GM23338 (cell line): ENCODE measurements around the gene ZNRF1. TPM values are rescaled to one million over a fixed set of nuclear protein-coding genes. Genes with fewer than 3 reads are reported as not detected.

Source experiments
- ATAC-seq: fragments of 200-7000 bp; cut with Tn5 transposase; 3 replicates; pipeline ENCODE4 v1.9.1; 2020
- DNase-seq: peaks from one replicate; pipeline ENCODE4 v3.0.0-alpha.2; 2015; ENCODE audit warnings: low spot score
- H2AFZ ChIP-seq: fragments of 200-600 bp; sonication (generic); 2 replicates; pipeline ENCODE4 v1.8.0; 2016; ENCODE audit warnings: antibody characterized with exemption, mild to moderate bottlenecking, moderate library complexity
- H3F3A ChIP-seq: fragments of 200-600 bp; sonication (generic); replicated peaks from 2 replicates; pipeline ENCODE4 v1.8.0; 2017; ENCODE audit warnings: antibody characterized with exemption, mixed run types, low read depth
- H3K27ac ChIP-seq: fragments of 200-600 bp; sonication (generic); 2 replicates; pipeline ENCODE4 v1.6.1; 2016; ENCODE audit warnings: low read depth
- H3K27me3 ChIP-seq: fragments of 200-600 bp; sonication (generic); 2 replicates; pipeline ENCODE4 v1.8.0; 2016; ENCODE audit warnings: mild to moderate bottlenecking, mixed run types, moderate library complexity; ENCODE audit not compliant: insufficient read depth
- H3K36me3 ChIP-seq: fragments of 200-600 bp; sonication (generic); 2 replicates; pipeline ENCODE4 v1.8.0; 2016; ENCODE audit warnings: mild to moderate bottlenecking; ENCODE audit not compliant: insufficient read depth
- H3K4me1 ChIP-seq: fragments of 200-600 bp; sonication (generic); 2 replicates; pipeline ENCODE4 v1.8.0; 2016; ENCODE audit warnings: mild to moderate bottlenecking, moderate library complexity; ENCODE audit not compliant: insufficient read depth
- H3K4me2 ChIP-seq: fragments of 200-600 bp; sonication (generic); 2 replicates; pipeline ENCODE4 v1.7.1; 2017; ENCODE audit warnings: mixed run types
- H3K4me3 ChIP-seq: fragments of 200-600 bp; sonication (generic); 2 replicates; pipeline ENCODE4 v1.6.1; 2016; ENCODE audit warnings: mixed run types
- H3K79me2 ChIP-seq: fragments of 200-600 bp; sonication (generic); replicated peaks from 2 replicates; pipeline ENCODE4 v1.8.0; 2017; ENCODE audit warnings: mild to moderate bottlenecking; ENCODE audit not compliant: insufficient read depth
- H3K9me2 ChIP-seq: fragments of 200-600 bp; sonication (generic); 2 replicates; pipeline ENCODE4 v1.8.0; 2017; ENCODE audit not compliant: insufficient read depth
- H4K20me1 ChIP-seq: fragments of 200-600 bp; sonication (generic); replicated peaks from 2 replicates; pipeline ENCODE4 v1.8.0; 2017; ENCODE audit warnings: mild to moderate bottlenecking; ENCODE audit not compliant: insufficient read depth
- H3K27ac Mint-ChIP-seq: 2 replicates; pipeline ENCODE4 v1.8.0; 2020; ENCODE audit warnings: inconsistent platforms, mild to moderate bottlenecking, moderate library complexity, mixed read lengths
- H3K27me3 Mint-ChIP-seq: 3 replicates; pipeline ENCODE4 v1.8.0; 2022; ENCODE audit warnings: low read depth, mild to moderate bottlenecking, moderate library complexity, mixed read lengths, inconsistent platforms; ENCODE audit not compliant: insufficient read depth, poor library complexity
- H3K36me3 Mint-ChIP-seq: 3 replicates; pipeline ENCODE4 v1.8.0; 2021; ENCODE audit warnings: low read depth, mild to moderate bottlenecking, inconsistent platforms, moderate library complexity, mixed read lengths
- H3K4me1 Mint-ChIP-seq: 3 replicates; pipeline ENCODE4 v1.8.0; 2020; ENCODE audit warnings: mild to moderate bottlenecking, inconsistent platforms, mixed read lengths
- H3K4me3 Mint-ChIP-seq: 3 replicates; pipeline ENCODE4 v1.8.0; 2021; ENCODE audit warnings: moderate library complexity, mild to moderate bottlenecking, inconsistent platforms, mixed read lengths
- H3K9me3 Mint-ChIP-seq: 3 replicates; pipeline ENCODE4 v1.8.0; 2020; ENCODE audit warnings: moderate library complexity, mild to moderate bottlenecking, inconsistent platforms, mixed read lengths
- EZH2 ChIP-seq: fragments of 200-600 bp; sonication (generic); IDR thresholded peaks from one replicate; pipeline ENCODE4 v1.8.0; 2017; ENCODE audit warnings: antibody characterized with exemption, mild to moderate bottlenecking, low read depth; ENCODE audit not compliant: unreplicated experiment
- EZH2phosphoT487 ChIP-seq: fragments of 200-600 bp; sonication (generic); IDR thresholded peaks from one replicate; pipeline ENCODE4 v1.8.1; 2018; ENCODE audit warnings: antibody characterized with exemption; ENCODE audit not compliant: unreplicated experiment
- NANOG ChIP-seq: IDR thresholded peaks from 2 replicates; pipeline ENCODE4 v1.6.1; 2016; ENCODE audit warnings: antibody characterized with exemption, borderline replicate concordance
- POLR2AphosphoS5 ChIP-seq: IDR thresholded peaks from 2 replicates; pipeline ENCODE4 v1.6.1; 2016; ENCODE audit warnings: antibody characterized with exemption, low read depth
- STAT1 ChIP-seq: IDR thresholded peaks from one replicate; pipeline ENCODE4 v1.6.1; 2016; ENCODE audit warnings: antibody characterized with exemption; ENCODE audit not compliant: unreplicated experiment
- ZNF114 ChIP-seq: fragments of 250-450 bp; sonication (Bioruptor Pico); IDR thresholded peaks from 2 replicates; pipeline ENCODE4 v1.5.0; 2020; ENCODE audit warnings: mild to moderate bottlenecking, moderate library complexity
- polyA plus RNA-seq: library from polyadenylated mRNA; unstranded; fragments of >200 nt; fragmentation: Nextera tagmentation; extraction: Ambion mirVana; gene quantifications from 2 replicates; pipeline ENCODE4 v1.2.1, GENCODE V29; 2016
- total RNA-seq: library from RNA; depleted of rRNA; stranded (reverse); fragments of >200 nt; shearing (Covaris generic); gene quantifications from 2 replicates; pipeline ENCODE4 v1.2.3, GENCODE V29; 2014
- TF ChIP-seq, protein P1 (sequence below): IDR thresholded peaks from one replicate; pipeline ENCODE4 v1.6.1; 2018; ENCODE audit warnings: antibody characterized with exemption; ENCODE audit not compliant: unreplicated experiment
- TF ChIP-seq, protein P2 (sequence below), 2 experiments: fragments of 200-600 bp in 1 of 2; sonication (generic) in 1 of 2; conservative IDR thresholded peaks; 2 replicates each; pipeline versions ENCODE4 v1.5.1 to v1.6.1; 2016 to 2017; ENCODE audit warnings: antibody characterized with exemption in 2 of 2, low read depth in 2 of 2, mild to moderate bottlenecking in 2 of 2, moderate library complexity in 1 of 2
- TF ChIP-seq, protein P3 (sequence below): IDR thresholded peaks from 2 replicates; pipeline ENCODE4 v1.6.1; 2016; ENCODE audit warnings: antibody characterized with exemption

ZNRF1 gene
- total and polyA plus RNA-seq, 2 experiments from 2014 or later: 22.4 to 42.1 TPM

DNA sequence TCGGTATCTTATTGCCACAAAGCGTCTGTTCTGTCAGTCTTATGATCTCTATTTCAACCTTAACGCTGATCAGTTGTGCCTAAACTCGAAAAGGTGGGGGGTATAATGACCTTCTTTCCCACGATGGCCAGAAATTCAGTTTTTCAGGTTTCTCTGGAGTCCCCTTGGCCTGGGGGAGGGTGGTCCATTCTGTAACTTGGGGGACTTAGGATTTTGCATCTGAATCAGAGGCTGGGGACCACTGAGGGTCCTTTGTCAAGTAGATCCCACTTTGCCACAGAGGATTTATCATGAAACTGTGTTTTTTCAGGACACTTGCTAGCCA is 7.6 kb upstream of the ZNRF1 start:
- H4K20me1 ChIP-seq: no peaks in the 10 kb centered on the region
- Mint-ChIP-seq H3K36me3 (no peaks in the 10 kb centered on the region), H3K27ac (peak overlapping the region; percentile 23; the same call in 1 of the 2 replicates), H3K9me3 (no peaks in the 10 kb centered on the region), H3K27me3 (peaks cover 7% of the 10 kb centered on the region), H3K4me3 (no peak overlapping the region), H3K4me1 (peaks cover 16% of the 10 kb centered on the region)
- H3K4me2 ChIP-seq: peak overlapping the region; percentile 29; the same call in 1 of the 2 replicates
- no peaks in the 10 kb centered on the region for H3K36me3 ChIP-seq
- H3K9me2 ChIP-seq: no peaks in the 10 kb centered on the region
- H3K79me2 ChIP-seq: no peaks in the 10 kb centered on the region
- TF ChIP-seq, protein P1, sequence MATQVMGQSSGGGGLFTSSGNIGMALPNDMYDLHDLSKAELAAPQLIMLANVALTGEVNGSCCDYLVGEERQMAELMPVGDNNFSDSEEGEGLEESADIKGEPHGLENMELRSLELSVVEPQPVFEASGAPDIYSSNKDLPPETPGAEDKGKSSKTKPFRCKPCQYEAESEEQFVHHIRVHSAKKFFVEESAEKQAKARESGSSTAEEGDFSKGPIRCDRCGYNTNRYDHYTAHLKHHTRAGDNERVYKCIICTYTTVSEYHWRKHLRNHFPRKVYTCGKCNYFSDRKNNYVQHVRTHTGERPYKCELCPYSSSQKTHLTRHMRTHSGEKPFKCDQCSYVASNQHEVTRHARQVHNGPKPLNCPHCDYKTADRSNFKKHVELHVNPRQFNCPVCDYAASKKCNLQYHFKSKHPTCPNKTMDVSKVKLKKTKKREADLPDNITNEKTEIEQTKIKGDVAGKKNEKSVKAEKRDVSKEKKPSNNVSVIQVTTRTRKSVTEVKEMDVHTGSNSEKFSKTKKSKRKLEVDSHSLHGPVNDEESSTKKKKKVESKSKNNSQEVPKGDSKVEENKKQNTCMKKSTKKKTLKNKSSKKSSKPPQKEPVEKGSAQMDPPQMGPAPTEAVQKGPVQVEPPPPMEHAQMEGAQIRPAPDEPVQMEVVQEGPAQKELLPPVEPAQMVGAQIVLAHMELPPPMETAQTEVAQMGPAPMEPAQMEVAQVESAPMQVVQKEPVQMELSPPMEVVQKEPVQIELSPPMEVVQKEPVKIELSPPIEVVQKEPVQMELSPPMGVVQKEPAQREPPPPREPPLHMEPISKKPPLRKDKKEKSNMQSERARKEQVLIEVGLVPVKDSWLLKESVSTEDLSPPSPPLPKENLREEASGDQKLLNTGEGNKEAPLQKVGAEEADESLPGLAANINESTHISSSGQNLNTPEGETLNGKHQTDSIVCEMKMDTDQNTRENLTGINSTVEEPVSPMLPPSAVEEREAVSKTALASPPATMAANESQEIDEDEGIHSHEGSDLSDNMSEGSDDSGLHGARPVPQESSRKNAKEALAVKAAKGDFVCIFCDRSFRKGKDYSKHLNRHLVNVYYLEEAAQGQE: no peak
- TF ChIP-seq STAT1: no peak
- TF ChIP-seq ZNF114 (CRISPR knock-in tag): no peak
- no peak for TF ChIP-seq EZH2
- no peaks in the 10 kb centered on the region for H3K27me3 ChIP-seq
- no peak for DNase-seq
- H3F3A ChIP-seq: no peaks in the 10 kb centered on the region
- no peak overlapping the region for H3K4me3 ChIP-seq
- H3K27ac ChIP-seq: no peak overlapping the region
- peaks cover 8% of the 10 kb centered on the region for H3K4me1 ChIP-seq
- H2AFZ ChIP-seq: peak overlapping the region; percentile 78
- ATAC-seq: no peak

DNA sequence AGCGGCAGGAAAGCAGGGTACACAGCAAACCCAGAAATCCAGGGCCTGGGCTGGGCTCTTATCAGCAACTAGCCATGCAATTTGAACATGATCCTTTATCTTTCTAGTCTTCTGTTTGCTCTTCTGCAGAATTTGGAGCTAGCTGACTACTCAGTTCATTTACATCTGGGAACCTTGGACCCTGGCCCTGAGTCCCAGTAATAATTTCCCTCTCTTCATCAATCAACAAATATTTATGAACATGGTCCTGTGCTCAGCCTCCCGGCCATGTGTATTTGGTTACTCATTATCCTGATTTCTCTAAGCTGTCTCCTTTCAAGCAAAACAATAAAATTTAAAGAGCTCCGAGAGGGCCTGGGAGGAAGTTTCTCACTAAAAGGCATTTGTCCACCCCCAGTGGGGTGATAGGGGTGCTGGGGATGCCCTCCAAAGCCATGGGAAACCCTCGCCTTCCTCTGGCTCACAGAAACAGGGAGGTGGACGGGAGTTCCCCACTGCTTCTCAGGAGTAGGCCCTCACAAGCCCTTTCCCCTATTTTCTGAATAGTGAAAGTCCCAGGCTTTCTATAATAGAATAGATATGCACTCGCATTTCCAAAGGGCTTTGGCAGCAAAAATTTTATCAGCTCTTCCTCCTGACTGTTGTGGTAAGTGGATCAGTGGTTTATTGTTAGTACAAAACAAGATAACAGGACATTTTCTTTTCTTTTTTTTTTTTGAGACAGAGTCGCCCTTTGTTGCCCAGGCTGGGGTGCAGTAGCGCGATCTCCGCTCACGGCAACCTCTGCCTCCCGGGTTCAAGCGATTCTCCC is 7.0 kb upstream of the ZNRF1 start:
- H3K27ac ChIP-seq: no peak overlapping the region
- TF ChIP-seq EZH2phosphoT487: no peak
- TF ChIP-seq, protein P2, sequence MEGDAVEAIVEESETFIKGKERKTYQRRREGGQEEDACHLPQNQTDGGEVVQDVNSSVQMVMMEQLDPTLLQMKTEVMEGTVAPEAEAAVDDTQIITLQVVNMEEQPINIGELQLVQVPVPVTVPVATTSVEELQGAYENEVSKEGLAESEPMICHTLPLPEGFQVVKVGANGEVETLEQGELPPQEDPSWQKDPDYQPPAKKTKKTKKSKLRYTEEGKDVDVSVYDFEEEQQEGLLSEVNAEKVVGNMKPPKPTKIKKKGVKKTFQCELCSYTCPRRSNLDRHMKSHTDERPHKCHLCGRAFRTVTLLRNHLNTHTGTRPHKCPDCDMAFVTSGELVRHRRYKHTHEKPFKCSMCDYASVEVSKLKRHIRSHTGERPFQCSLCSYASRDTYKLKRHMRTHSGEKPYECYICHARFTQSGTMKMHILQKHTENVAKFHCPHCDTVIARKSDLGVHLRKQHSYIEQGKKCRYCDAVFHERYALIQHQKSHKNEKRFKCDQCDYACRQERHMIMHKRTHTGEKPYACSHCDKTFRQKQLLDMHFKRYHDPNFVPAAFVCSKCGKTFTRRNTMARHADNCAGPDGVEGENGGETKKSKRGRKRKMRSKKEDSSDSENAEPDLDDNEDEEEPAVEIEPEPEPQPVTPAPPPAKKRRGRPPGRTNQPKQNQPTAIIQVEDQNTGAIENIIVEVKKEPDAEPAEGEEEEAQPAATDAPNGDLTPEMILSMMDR (conservative IDR thresholded peaks at IDR 0.05; ENCODE audit: low read depth in 2 of 2): no peak
- TF ChIP-seq POLR2AphosphoS5: no peak
- no peak for TF ChIP-seq NANOG
- TF ChIP-seq ZNF114 (CRISPR knock-in tag): no peak
- TF ChIP-seq, protein P3, sequence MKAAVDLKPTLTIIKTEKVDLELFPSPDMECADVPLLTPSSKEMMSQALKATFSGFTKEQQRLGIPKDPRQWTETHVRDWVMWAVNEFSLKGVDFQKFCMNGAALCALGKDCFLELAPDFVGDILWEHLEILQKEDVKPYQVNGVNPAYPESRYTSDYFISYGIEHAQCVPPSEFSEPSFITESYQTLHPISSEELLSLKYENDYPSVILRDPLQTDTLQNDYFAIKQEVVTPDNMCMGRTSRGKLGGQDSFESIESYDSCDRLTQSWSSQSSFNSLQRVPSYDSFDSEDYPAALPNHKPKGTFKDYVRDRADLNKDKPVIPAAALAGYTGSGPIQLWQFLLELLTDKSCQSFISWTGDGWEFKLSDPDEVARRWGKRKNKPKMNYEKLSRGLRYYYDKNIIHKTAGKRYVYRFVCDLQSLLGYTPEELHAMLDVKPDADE: no peak

More for the DNA sequence above, 7.0 kb upstream of the ZNRF1 start:
- Mint-ChIP-seq H3K4me3 (no peak overlapping the region), H3K27ac (0 out of 2 replicates have a peak overlapping the region, but pooled peaks have one; percentile 45), H3K27me3 (peaks cover 7% of the 10 kb centered on the region), H3K9me3 (no peaks in the 10 kb centered on the region), H3K4me1 (peaks cover 17% of the 10 kb centered on the region), H3K36me3 (no peaks in the 10 kb centered on the region)
- DNase-seq (no peak), ATAC-seq (peak; percentile 61)
- Histone ChIP-seq H2AFZ (peak overlapping the region; percentile 78), H4K20me1 (no peaks in the 10 kb centered on the region), H3K27me3 (no peaks in the 10 kb centered on the region), H3K9me2 (no peaks in the 10 kb centered on the region), H3K36me3 (no peaks in the 10 kb centered on the region), H3K4me3 (no peak overlapping the region), H3K4me1 (peaks cover 8% of the 10 kb centered on the region), H3K4me2 (peak overlapping the region; percentile 29; the same call in 1 of the 2 replicates), H3K79me2 (no peaks in the 10 kb centered on the region), H3F3A (no peaks in the 10 kb centered on the region)
